Ishikawa (cell line): ENCODE results near the gene GASK1B.

Experiments used
- CEBPB ChIP-seq: IDR thresholded peaks from 2 replicates; pipeline ENCODE4 v1.6.1; 2012
- CREB1 ChIP-seq: IDR thresholded peaks from 2 replicates; pipeline ENCODE4 v1.6.1; 2012; ENCODE audit warnings: low read depth
- EGR1 ChIP-seq: IDR thresholded peaks from 2 replicates; pipeline ENCODE4 v1.6.1; 2012
- EP300 ChIP-seq: IDR thresholded peaks from 2 replicates; pipeline ENCODE4 v1.6.1; 2012; ENCODE audit warnings: borderline replicate concordance
- FOXM1 ChIP-seq: IDR thresholded peaks from 2 replicates; pipeline ENCODE4 v1.6.1; 2012; ENCODE audit warnings: low read depth, borderline replicate concordance
- MAX ChIP-seq: IDR thresholded peaks from 2 replicates; pipeline ENCODE4 v1.6.1; 2012
- NFIC ChIP-seq: IDR thresholded peaks from 2 replicates; pipeline ENCODE4 v1.6.1; 2012
- RAD21 ChIP-seq: IDR thresholded peaks from 2 replicates; pipeline ENCODE4 v1.6.1; 2012; ENCODE audit warnings: low read depth
- REST ChIP-seq: IDR thresholded peaks from 2 replicates; pipeline ENCODE4 v1.6.1; 2012; ENCODE audit warnings: low read depth, mild to moderate bottlenecking
- TAF1 ChIP-seq: IDR thresholded peaks from 2 replicates; pipeline ENCODE4 v1.6.1; 2012; ENCODE audit warnings: low read depth, mild to moderate bottlenecking
- TCF12 ChIP-seq: IDR thresholded peaks from 2 replicates; pipeline ENCODE4 v1.6.1; 2012; ENCODE audit warnings: low read depth
- TEAD4 ChIP-seq: IDR thresholded peaks from 2 replicates; pipeline ENCODE4 v1.6.1; 2012
- USF1 ChIP-seq: IDR thresholded peaks from 2 replicates; pipeline ENCODE4 v1.6.1; 2012
- YY1 ChIP-seq: IDR thresholded peaks from 2 replicates; pipeline ENCODE4 v1.6.1; 2012; ENCODE audit warnings: low read depth
- ZBTB7A ChIP-seq: IDR thresholded peaks from 2 replicates; pipeline ENCODE4 v1.6.1; 2012; ENCODE audit warnings: low read depth

The GASK1B gene

GRCh38 chr4:158159054-158159717 lies 13.6 kb downstream of the GASK1B start:
- TF ChIP-seq TEAD4: no peak
- TF ChIP-seq TAF1: no peak
- TF ChIP-seq TCF12: no peak
- TF ChIP-seq MAX: no peak

GRCh38 chr4:158157412-158157811 lies 15.4 kb downstream of the GASK1B start:
- TF ChIP-seq FOXM1: no peak
- TF ChIP-seq TAF1: no peak
- no peak for TF ChIP-seq CREB1
- no peak for TF ChIP-seq USF1
- no peak for TF ChIP-seq EGR1
- no peak for TF ChIP-seq MAX
- TF ChIP-seq RAD21: no peak
- no peak for TF ChIP-seq EP300
- no peak for TF ChIP-seq TEAD4
- no peak for TF ChIP-seq YY1
- TF ChIP-seq ZBTB7A: no peak
- no peak for TF ChIP-seq CEBPB

GRCh38 chr4:158155656-158156356 lies 17.0 kb downstream of the GASK1B start:
- TF ChIP-seq EGR1 (no peak), FOXM1 (no peak), REST (no peak), CREB1 (no peak), USF1 (no peak), RAD21 (no peak), YY1 (no peak), TCF12 (no peak), ZBTB7A (no peak), TEAD4 (no peak), CEBPB (no peak), MAX (no peak), TAF1 (no peak), EP300 (no peak), NFIC (no peak)

- no peak for TF ChIP-seq FOXM1
- no peak for TF ChIP-seq REST
- TF ChIP-seq EGR1: no peak
- no peak for TF ChIP-seq TAF1
- no peak for TF ChIP-seq TCF12
- no peak for TF ChIP-seq RAD21
- TF ChIP-seq NFIC: no peak
- no peak for TF ChIP-seq CEBPB
- TF ChIP-seq CREB1: no peak
- no peak for TF ChIP-seq TEAD4
- no peak for TF ChIP-seq EP300
- TF ChIP-seq MAX: no peak
- no peak for TF ChIP-seq USF1
- TF ChIP-seq YY1: no peak
- no peak for TF ChIP-seq ZBTB7A
Measured at GRCh38 chr4:158147151-158147550, 25.7 kb downstream of the GASK1B start.

GRCh38 chr4:158146736-158147135 lies 26.1 kb downstream of the GASK1B start:
- TF ChIP-seq TEAD4 (no peak), USF1 (no peak), RAD21 (no peak), REST (no peak), MAX (no peak), EGR1 (no peak), FOXM1 (no peak), EP300 (no peak), TAF1 (no peak), TCF12 (no peak), NFIC (no peak), CREB1 (no peak), CEBPB (no peak), YY1 (no peak), ZBTB7A (no peak)
